Ishikawa (cell line): ENCODE results near the gene CFAP161.

Experiments
- CEBPB ChIP-seq: IDR thresholded peaks from 2 replicates; pipeline ENCODE4 v1.6.1; 2012
- CREB1 ChIP-seq: IDR thresholded peaks from 2 replicates; pipeline ENCODE4 v1.6.1; 2012; ENCODE audit warnings: low read depth
- EGR1 ChIP-seq: IDR thresholded peaks from 2 replicates; pipeline ENCODE4 v1.6.1; 2012
- EP300 ChIP-seq: IDR thresholded peaks from 2 replicates; pipeline ENCODE4 v1.6.1; 2012; ENCODE audit warnings: borderline replicate concordance
- FOXM1 ChIP-seq: IDR thresholded peaks from 2 replicates; pipeline ENCODE4 v1.6.1; 2012; ENCODE audit warnings: low read depth, borderline replicate concordance
- NFIC ChIP-seq: IDR thresholded peaks from 2 replicates; pipeline ENCODE4 v1.6.1; 2012
- RAD21 ChIP-seq: IDR thresholded peaks from 2 replicates; pipeline ENCODE4 v1.6.1; 2012; ENCODE audit warnings: low read depth
- TAF1 ChIP-seq: IDR thresholded peaks from 2 replicates; pipeline ENCODE4 v1.6.1; 2012; ENCODE audit warnings: low read depth, mild to moderate bottlenecking
- TCF12 ChIP-seq: IDR thresholded peaks from 2 replicates; pipeline ENCODE4 v1.6.1; 2012; ENCODE audit warnings: low read depth
- TEAD4 ChIP-seq: IDR thresholded peaks from 2 replicates; pipeline ENCODE4 v1.6.1; 2012
- YY1 ChIP-seq: IDR thresholded peaks from 2 replicates; pipeline ENCODE4 v1.6.1; 2012; ENCODE audit warnings: low read depth
- ZBTB7A ChIP-seq: IDR thresholded peaks from 2 replicates; pipeline ENCODE4 v1.6.1; 2012; ENCODE audit warnings: low read depth
- TF ChIP-seq, protein P1 (sequence below): IDR thresholded peaks from 2 replicates; pipeline ENCODE4 v1.6.1; 2012
- TF ChIP-seq, protein P2 (sequence below): IDR thresholded peaks from 2 replicates; pipeline ENCODE4 v1.6.1; 2012
- TF ChIP-seq, protein P3 (sequence below): IDR thresholded peaks from 2 replicates; pipeline ENCODE4 v1.6.1; 2012; ENCODE audit warnings: low read depth, mild to moderate bottlenecking

The CFAP161 gene

DNA sequence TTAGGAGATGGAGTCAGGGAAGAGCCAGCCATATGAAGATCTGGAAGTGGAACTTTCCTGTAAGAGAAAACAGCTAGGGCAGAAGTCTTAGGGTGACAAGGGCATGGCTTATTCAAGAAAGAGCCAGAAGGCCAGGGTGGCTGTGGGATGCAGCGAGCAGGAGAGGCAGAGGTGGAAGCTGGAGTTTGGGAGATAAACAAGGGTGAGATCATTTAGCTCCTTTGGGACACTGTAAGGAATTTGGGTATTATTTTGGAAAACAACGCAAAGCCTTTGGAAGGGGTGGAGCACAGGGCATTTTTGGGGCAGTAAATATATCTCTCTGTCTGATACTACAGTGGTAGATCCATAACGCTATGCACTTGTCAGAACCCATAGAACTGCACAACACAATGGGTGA lies 57.6 kb downstream of the CFAP161 start:
- no peak for TF ChIP-seq EP300
- TF ChIP-seq CREB1, result no peak
- TF ChIP-seq TAF1, result no peak
- no peak for TF ChIP-seq TCF12
- no peak for TF ChIP-seq TEAD4
- TF ChIP-seq NFIC, result no peak
- no peak for TF ChIP-seq RAD21
- no peak for TF ChIP-seq ZBTB7A
- TF ChIP-seq YY1, result no peak
- TF ChIP-seq EGR1, result no peak
- TF ChIP-seq CEBPB, result no peak
- no peak for TF ChIP-seq FOXM1
- TF ChIP-seq, protein P1, sequence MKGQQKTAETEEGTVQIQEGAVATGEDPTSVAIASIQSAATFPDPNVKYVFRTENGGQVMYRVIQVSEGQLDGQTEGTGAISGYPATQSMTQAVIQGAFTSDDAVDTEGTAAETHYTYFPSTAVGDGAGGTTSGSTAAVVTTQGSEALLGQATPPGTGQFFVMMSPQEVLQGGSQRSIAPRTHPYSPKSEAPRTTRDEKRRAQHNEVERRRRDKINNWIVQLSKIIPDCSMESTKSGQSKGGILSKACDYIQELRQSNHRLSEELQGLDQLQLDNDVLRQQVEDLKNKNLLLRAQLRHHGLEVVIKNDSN, result no peak
- TF ChIP-seq, protein P2, sequence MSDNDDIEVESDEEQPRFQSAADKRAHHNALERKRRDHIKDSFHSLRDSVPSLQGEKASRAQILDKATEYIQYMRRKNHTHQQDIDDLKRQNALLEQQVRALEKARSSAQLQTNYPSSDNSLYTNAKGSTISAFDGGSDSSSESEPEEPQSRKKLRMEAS, result no peak
- TF ChIP-seq, protein P3, sequence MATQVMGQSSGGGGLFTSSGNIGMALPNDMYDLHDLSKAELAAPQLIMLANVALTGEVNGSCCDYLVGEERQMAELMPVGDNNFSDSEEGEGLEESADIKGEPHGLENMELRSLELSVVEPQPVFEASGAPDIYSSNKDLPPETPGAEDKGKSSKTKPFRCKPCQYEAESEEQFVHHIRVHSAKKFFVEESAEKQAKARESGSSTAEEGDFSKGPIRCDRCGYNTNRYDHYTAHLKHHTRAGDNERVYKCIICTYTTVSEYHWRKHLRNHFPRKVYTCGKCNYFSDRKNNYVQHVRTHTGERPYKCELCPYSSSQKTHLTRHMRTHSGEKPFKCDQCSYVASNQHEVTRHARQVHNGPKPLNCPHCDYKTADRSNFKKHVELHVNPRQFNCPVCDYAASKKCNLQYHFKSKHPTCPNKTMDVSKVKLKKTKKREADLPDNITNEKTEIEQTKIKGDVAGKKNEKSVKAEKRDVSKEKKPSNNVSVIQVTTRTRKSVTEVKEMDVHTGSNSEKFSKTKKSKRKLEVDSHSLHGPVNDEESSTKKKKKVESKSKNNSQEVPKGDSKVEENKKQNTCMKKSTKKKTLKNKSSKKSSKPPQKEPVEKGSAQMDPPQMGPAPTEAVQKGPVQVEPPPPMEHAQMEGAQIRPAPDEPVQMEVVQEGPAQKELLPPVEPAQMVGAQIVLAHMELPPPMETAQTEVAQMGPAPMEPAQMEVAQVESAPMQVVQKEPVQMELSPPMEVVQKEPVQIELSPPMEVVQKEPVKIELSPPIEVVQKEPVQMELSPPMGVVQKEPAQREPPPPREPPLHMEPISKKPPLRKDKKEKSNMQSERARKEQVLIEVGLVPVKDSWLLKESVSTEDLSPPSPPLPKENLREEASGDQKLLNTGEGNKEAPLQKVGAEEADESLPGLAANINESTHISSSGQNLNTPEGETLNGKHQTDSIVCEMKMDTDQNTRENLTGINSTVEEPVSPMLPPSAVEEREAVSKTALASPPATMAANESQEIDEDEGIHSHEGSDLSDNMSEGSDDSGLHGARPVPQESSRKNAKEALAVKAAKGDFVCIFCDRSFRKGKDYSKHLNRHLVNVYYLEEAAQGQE, result no peak

DNA sequence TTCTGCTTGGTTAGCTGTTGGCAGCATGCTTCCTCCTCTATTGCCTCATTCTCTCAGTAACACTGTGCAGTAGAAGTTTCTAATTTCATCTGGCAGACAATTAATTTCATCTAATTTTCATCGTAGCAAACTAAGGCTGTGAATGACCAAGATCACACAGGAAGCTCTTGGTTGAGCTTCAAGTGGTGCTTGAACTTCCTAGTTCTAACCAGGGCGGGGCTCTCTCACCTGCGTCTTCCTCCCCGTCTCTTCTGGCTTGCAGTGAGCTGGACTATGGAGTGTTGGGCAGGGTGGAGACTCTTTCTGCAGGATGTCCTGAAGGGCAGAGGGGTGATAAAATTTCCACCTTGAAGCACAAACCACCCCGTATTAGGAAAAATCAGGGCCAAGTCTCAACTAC lies 60.7 kb downstream of the CFAP161 start:
- TF ChIP-seq YY1 (no peak), CREB1 (no peak), FOXM1 (no peak)

DNA sequence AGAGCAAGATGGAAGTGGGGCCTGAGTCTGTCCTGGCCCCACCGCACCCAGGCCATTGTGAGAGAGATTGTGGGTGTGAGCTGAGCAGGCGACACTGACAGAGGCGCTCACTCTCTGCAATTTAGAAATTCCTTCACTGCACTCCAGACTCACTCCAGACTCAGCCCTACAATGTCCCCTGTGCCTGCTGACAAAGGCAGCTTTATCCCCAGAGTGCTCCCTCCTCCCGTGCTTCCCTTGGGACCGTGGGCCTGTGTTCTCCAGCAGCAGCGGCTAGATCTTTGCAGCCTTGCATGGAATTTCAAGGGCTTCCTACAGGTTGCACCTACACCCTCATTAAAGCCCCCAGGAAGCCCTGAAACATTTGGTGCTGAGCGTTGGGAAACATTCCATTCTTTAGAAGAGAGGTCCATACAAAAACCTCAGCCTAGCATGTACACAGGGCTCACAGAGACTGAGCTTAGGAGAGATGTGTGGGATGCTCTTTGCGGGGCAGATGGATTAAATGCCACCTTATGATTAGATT lies 61.3 kb downstream of the CFAP161 start:
- TF ChIP-seq, protein P2, result no peak
- TF ChIP-seq TAF1 (no peak), NFIC (no peak), CREB1 (no peak), RAD21 (no peak), CEBPB (no peak), FOXM1 (no peak), TEAD4 (no peak), ZBTB7A (no peak)
- TF ChIP-seq, protein P1, result no peak

DNA sequence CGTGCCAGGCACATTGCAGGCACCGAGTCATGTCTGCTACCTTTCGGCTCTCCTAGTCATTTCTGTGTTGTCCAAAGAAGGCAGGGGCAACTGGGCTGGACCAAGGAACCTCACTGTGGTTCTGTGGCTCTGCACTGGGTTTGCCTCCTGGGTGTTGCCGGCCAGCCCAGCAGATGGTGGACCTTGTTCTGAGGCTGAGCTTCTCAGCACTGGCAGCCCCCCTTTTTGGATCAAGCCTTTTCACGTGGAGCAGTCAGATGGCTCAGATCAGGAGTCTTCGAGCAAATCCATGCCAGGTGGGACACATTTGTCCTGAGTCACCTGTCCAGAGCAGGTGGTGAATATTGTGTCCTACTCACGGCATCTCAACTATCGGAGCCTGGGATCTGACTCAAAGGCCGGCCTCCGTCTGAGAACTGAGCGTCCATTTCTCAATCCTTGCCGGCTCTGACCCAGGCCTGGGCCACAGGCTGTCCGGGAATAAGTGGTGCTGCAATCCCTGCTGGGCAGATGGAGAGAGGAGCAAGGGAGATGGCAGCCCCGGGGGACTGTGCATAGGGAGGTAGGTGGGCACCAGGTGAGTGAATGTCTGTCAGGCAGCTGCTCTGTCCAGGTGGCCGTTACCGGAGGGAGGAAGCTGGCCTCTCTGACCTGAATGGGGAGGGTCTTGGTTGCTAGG lies 62.6 kb downstream of the CFAP161 start, which contains the start of gene IL16:
TSS of gene IL16 (plus strand) at position 304 of the 679 bp plus-strand sequence. CDS start 28,521 bp downstream, outside the sequence.
- TF ChIP-seq, protein P3, result no peak
- no peak for TF ChIP-seq ZBTB7A
- no peak for TF ChIP-seq TAF1
- no peak for TF ChIP-seq RAD21
- no peak for TF ChIP-seq EGR1
- TF ChIP-seq, protein P2, result no peak
- TF ChIP-seq EP300, result no peak
- no peak for TF ChIP-seq TCF12

DNA sequence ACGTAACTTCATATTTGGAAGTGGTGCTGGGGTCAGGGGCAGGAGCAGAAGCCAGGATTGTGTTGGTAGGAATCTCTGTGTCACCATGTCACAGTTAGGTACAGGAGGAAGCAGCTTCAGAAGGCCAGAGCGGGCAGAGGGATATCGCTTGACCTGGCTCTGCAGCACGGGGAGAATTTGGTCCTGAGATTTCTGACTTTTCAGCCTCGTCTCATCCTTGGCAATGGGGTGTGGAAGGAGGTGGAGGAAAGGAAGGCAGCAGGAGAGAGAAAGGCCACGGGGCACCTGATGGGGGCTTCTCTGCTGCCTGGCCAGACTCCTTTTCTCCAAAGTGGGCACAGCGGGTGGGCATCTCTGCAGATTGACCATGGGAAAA lies 63.2 kb downstream of the CFAP161 start:
- TF ChIP-seq, protein P2, result no peak
- no peak for TF ChIP-seq CREB1
- no peak for TF ChIP-seq CEBPB
- no peak for TF ChIP-seq FOXM1
- TF ChIP-seq NFIC, result no peak
- no peak for TF ChIP-seq RAD21

DNA sequence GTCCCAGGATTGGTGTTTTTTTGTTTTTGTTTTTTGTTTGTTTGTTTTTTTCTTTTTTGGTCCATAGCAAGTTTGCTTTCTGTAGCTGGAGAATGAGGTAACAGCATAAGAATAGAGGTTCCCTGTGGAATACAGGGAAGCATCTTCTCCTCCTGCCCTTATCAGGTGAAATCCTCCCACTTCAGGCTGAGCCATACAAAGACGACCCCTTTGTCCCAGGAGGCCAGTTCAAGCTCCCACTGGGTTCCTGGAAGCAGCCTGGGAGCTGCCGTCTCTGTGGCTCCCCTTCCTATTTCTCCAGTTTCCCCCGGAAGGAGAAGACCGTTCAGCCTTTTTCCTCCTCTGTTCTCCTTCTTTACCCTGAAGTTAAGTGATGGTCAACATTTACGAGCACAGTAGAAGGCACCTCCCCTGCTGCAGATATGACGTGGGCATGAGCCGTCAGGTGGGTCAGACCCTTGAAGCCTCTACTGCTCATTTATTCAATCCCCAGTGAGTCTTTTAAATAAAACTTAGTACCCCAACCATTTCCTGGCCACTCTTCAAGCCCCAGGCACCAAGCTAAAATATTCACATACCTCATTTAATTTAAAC lies 63.7 kb downstream of the CFAP161 start:
- TF ChIP-seq CREB1 (no peak), EP300 (no peak), EGR1 (no peak), FOXM1 (no peak), TCF12 (no peak), RAD21 (no peak), YY1 (no peak), TEAD4 (no peak), CEBPB (no peak), NFIC (no peak), TAF1 (no peak), ZBTB7A (no peak)
- TF ChIP-seq, protein P1, result no peak
- TF ChIP-seq, protein P2, result no peak
- TF ChIP-seq, protein P3, result no peak
